ENCODE results near the gene CTNNBIP1. TPM values are rescaled to one million over a fixed set of nuclear protein-coding genes. Genes with fewer than 3 reads are reported as not detected.

Gene CTNNBIP1
- total and polyA plus RNA-seq, 9 of the 15 experiments (the other 6 are each of a cell fraction or from before 2014, with no cell fraction given), result 0.65 to 29.2 (median 14.7) TPM

GRCh38 chr1:9942939-9943788, 33.1 kb upstream of the CTNNBIP1 start, which contains the start of the genes LZIC and NMNAT1 (continued):
- TF ChIP-seq CLOCK (CRISPR knock-in tag; IDR thresholded peaks at IDR 0.05; ENCODE audit: borderline replicate concordance), result no peak
- TF ChIP-seq SREBF2 (CRISPR knock-in tag; IDR thresholded peaks at IDR 0.05), result no peak
- no peak for TF ChIP-seq ZNF785 (CRISPR knock-in tag; IDR thresholded peaks at IDR 0.05)
- peak; percentile 91 for TF ChIP-seq HCFC1 (IDR thresholded peaks at IDR 0.05; ENCODE audit: low read depth, low read length)
- TF ChIP-seq TFAM (CRISPR knock-in tag; conservative IDR thresholded peaks at IDR 0.05), result no peak
- peak; percentile 99 for TF ChIP-seq KLF13 (tag; IDR thresholded peaks at IDR 0.05; ENCODE audit: borderline replicate concordance, low read depth)
- TF ChIP-seq ZBTB40 (IDR thresholded peaks at IDR 0.05), result peak; percentile 100
- TF ChIP-seq ZBTB40 (CRISPR knock-in tag; IDR thresholded peaks at IDR 0.05), result no peak
- TF ChIP-seq ZNF445 (CRISPR knock-in tag; IDR thresholded peaks at IDR 0.05; ENCODE audit: low read depth), result no peak
- TF ChIP-seq E4F1 (CRISPR knock-in tag; IDR thresholded peaks at IDR 0.05; ENCODE audit: borderline replicate concordance), result no peak
- TF ChIP-seq ZNF695 (CRISPR knock-in tag; IDR thresholded peaks at IDR 0.05), result no peak
- peak; percentile 84 for TF ChIP-seq MYC (IDR thresholded peaks at IDR 0.05; ENCODE audit: low read depth, low read length)
- peak; percentile 83 for TF ChIP-seq MYC (CRISPR knock-in tag; IDR thresholded peaks at IDR 0.05; ENCODE audit: borderline replicate concordance, low read depth)
